ENCODE measurements around the gene CRMP1. TPM values are rescaled to one million over a fixed set of nuclear protein-coding genes. Genes with fewer than 3 reads are reported as not detected.

Gene CRMP1
- polyA plus RNA-seq, 1 experiment, result 5.6 TPM

- CTCF ChIA-PET, result no interaction called here
- no peak for TF ChIP-seq CTCF (IDR thresholded peaks at IDR 0.05; ENCODE audit: low read depth, low read length)
- DNase-seq (ENCODE audit: low read depth, low spot score), result no peak
- Histone ChIP-seq H3K27me3 (ENCODE audit: control insufficient read depth, insufficient read depth, low read length) (peaks cover 5% of the 10 kb centered on the region), H3K27ac (ENCODE audit: low read depth, low read length) (no peak overlapping the region), H3K4me3 (ENCODE audit: low read depth, low read length) (no peak overlapping the region), H3K9me3 (ENCODE audit: control insufficient read depth, insufficient read depth, low read length) (no peaks in the 10 kb centered on the region)
- POLR2A ChIA-PET, result no interaction called here
Measured at GRCh38 chr4:5921101-5921980, 28.5 kb upstream of the CRMP1 start.

DNA sequence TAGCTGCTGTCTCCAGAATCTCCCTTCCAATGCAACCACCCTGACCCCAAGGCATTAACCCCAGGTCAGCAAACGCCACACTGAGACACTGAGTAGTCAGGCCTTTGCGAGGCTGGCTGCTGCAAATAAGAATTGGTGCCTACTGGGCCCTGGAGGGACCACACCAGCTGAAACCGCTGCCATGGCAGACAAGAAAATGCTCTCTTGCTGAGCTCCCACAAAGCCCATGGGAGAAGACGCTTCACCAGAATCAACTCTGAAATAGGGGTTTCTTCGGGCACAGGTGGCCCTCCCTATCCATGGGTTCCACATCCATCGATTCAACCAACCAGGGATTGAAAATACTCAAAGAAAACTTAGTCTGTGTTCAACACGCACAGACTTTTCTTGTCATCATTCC is 26.7 kb upstream of the CRMP1 start:
- CTCF ChIA-PET, result no interaction called here

DNA sequence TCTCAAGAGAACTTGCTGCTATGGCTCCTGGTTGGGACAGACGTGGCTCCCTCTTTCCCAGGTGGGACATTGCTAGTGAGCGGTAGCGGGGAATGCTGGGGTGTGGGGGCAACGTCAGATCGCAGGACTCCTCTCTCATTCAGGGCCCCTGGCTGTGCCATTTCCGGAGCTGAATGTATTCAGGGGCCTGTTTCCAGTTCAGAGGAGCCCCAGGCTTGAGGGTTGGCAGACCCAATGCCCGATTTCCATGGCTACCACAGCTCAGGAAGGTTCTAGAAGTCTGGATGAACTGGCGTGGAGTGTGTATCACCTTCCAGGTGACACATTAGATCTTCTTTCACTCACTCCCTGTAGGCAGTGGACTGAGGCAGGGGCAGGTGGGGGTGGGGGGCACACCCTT is 26.2 kb upstream of the CRMP1 start:
- H3K4me3 ChIP-seq (ENCODE audit: low read depth, low read length), result no peak overlapping the region
- peaks cover 5% of the 10 kb centered on the region for H3K27me3 ChIP-seq (ENCODE audit: control insufficient read depth, insufficient read depth, low read length)
- TF ChIP-seq CTCF (IDR thresholded peaks at IDR 0.05; ENCODE audit: low read depth, low read length), result no peak
- no peaks in the 10 kb centered on the region for H3K9me3 ChIP-seq (ENCODE audit: control insufficient read depth, insufficient read depth, low read length)
- ChIA-PET CTCF (no interaction called here), POLR2A (no interaction called here)
- no peak overlapping the region for H3K27ac ChIP-seq (ENCODE audit: low read depth, low read length)
- no peak for DNase-seq (ENCODE audit: low read depth, low spot score)

More for the DNA sequence above, 26.7 kb upstream of the CRMP1 start:
- POLR2A ChIA-PET, result no interaction called here
- H3K27ac ChIP-seq (ENCODE audit: low read depth, low read length), result no peak overlapping the region
- DNase-seq (ENCODE audit: low read depth, low spot score), result no peak
- H3K4me3 ChIP-seq (ENCODE audit: low read depth, low read length), result no peak overlapping the region
- no peak for TF ChIP-seq CTCF (IDR thresholded peaks at IDR 0.05; ENCODE audit: low read depth, low read length)
- no peaks in the 10 kb centered on the region for H3K9me3 ChIP-seq (ENCODE audit: control insufficient read depth, insufficient read depth, low read length)
- H3K27me3 ChIP-seq (ENCODE audit: control insufficient read depth, insufficient read depth, low read length), result peaks cover 5% of the 10 kb centered on the region

- Histone ChIP-seq H3K4me3 (ENCODE audit: low read depth, low read length) (no peak overlapping the region), H3K27me3 (ENCODE audit: control insufficient read depth, insufficient read depth, low read length) (peaks cover 5% of the 10 kb centered on the region), H3K27ac (ENCODE audit: low read depth, low read length) (no peak overlapping the region), H3K9me3 (ENCODE audit: control insufficient read depth, insufficient read depth, low read length) (no peaks in the 10 kb centered on the region)
- POLR2A ChIA-PET, result no interaction called here
- CTCF ChIA-PET, result no interaction called here
- no peak for TF ChIP-seq CTCF (IDR thresholded peaks at IDR 0.05; ENCODE audit: low read depth, low read length)
- DNase-seq (ENCODE audit: low read depth, low spot score), result no peak
Measured at GRCh38 chr4:5918331-5918985, 25.6 kb upstream of the CRMP1 start.

DNA sequence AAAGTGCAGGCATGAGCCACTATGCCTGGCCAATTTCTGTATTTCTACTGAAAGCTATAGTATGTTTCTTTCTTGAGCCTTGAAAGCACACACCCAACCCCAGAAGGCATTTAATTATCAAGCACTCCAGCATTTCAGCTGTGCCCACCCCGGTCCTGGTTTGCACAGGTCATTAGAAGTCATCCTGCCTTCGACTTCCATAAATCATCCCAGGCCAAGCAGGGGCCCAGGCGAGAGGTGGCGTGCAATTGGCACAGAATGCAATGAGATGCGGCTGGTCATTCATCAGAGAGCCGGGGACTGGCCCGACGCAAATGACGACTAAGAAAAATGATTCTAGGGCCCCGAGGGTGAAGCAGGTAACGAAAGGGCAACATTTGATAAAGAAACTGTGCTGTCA is 24.8 kb upstream of the CRMP1 start:
- ChIA-PET CTCF (no interaction called here), POLR2A (no interaction called here)
- no peaks in the 10 kb centered on the region for H3K9me3 ChIP-seq (ENCODE audit: control insufficient read depth, insufficient read depth, low read length)
- TF ChIP-seq CTCF (IDR thresholded peaks at IDR 0.05; ENCODE audit: low read depth, low read length), result no peak
- no peak overlapping the region for H3K27ac ChIP-seq (ENCODE audit: low read depth, low read length)
- H3K4me3 ChIP-seq (ENCODE audit: low read depth, low read length), result no peak overlapping the region
- peaks cover 5% of the 10 kb centered on the region for H3K27me3 ChIP-seq (ENCODE audit: control insufficient read depth, insufficient read depth, low read length)
- DNase-seq (ENCODE audit: low read depth, low spot score), result no peak
